Measurements from ENCODE around the gene E4F1.

The E4F1 gene

GRCh38 chr16:2278956-2279800 lies 55.8 kb downstream of the E4F1 start:
- DNase-seq (ENCODE audit: low read depth), result no peak
- H3K4me3 ChIP-seq (ENCODE audit: low read length), result no peak overlapping the region
- no peak for TF ChIP-seq CTCF (conservative IDR thresholded peaks at IDR 0.05; ENCODE audit: low read length)

GRCh38 chr16:2280461-2280860 lies 57.1 kb downstream of the E4F1 start:
- DNase-seq (ENCODE audit: low read depth), result no peak
- no peak for TF ChIP-seq CTCF (conservative IDR thresholded peaks at IDR 0.05; ENCODE audit: low read length)
- no peak overlapping the region for H3K4me3 ChIP-seq (ENCODE audit: low read length)

- TF ChIP-seq CTCF (conservative IDR thresholded peaks at IDR 0.05; ENCODE audit: low read length), result no peak
- DNase-seq (ENCODE audit: low read depth), result no peak
- no peak overlapping the region for H3K4me3 ChIP-seq (ENCODE audit: low read length)
Measured at GRCh38 chr16:2280981-2281542, 57.7 kb downstream of the E4F1 start.

- H3K4me3 ChIP-seq (ENCODE audit: low read length), result no peak overlapping the region
- DNase-seq (ENCODE audit: low read depth), result no peak
- TF ChIP-seq CTCF (conservative IDR thresholded peaks at IDR 0.05; ENCODE audit: low read length), result no peak
Measured at GRCh38 chr16:2282262-2282661, 58.9 kb downstream of the E4F1 start.

- no peak for DNase-seq (ENCODE audit: low read depth)
- no peak for TF ChIP-seq CTCF (conservative IDR thresholded peaks at IDR 0.05; ENCODE audit: low read length)
- H3K4me3 ChIP-seq (ENCODE audit: low read length), result no peak overlapping the region
Measured at GRCh38 chr16:2282866-2283555, 59.6 kb downstream of the E4F1 start.

- H3K4me3 ChIP-seq (ENCODE audit: low read length), result no peak overlapping the region
- no peak for TF ChIP-seq CTCF (conservative IDR thresholded peaks at IDR 0.05; ENCODE audit: low read length)
- DNase-seq (ENCODE audit: low read depth), result no peak
Measured at GRCh38 chr16:2284001-2284770, 60.8 kb downstream of the E4F1 start.

All from AG10803 (cell line).